NCI-H1436 (cell line): ENCODE measurements around the gene METTL27.
"Not testable (repeated sequence)": the region's sequence is repeated elsewhere in the genome, so short reads cannot be mapped to it uniquely, and the experiment has no call there.

Experiments
- DNase-seq: peaks from one replicate; lab custom pipeline; 2025; lab: John Stamatoyannopoulos, UW

The METTL27 gene

GRCh38 chr7:73838642-73839041 lies 3.7 kb downstream of the METTL27 start:
- DNase-seq, result no peak

- DNase-seq, result not testable (repeated sequence)
Observed at GRCh38 chr7:73837167-73837566, 5.1 kb downstream of the METTL27 start.

GRCh38 chr7:73834626-73835191 lies 7.6 kb downstream of the METTL27 start:
- DNase-seq, result no peak

- no peak for DNase-seq
Observed at GRCh38 chr7:73833251-73833919, 8.9 kb downstream of the METTL27 start.

- no peak for DNase-seq
Observed at GRCh38 chr7:73832806-73833205, 9.5 kb downstream of the METTL27 start.

GRCh38 chr7:73831834-73832651 lies 10.3 kb downstream of the METTL27 start:
- peak; percentile 70 for DNase-seq

GRCh38 chr7:73831584-73831833 lies 10.8 kb downstream of the METTL27 start:
- no peak for DNase-seq

- peak; percentile 50 for DNase-seq
Observed at GRCh38 chr7:73830681-73831583, 11.4 kb downstream of the METTL27 start, which contains the start of gene CLDN4. Gene CLDN4, plus strand, starts transcription at chr7:73830996. Its CDS starts 206 bp downstream, at chr7:73831202.

- DNase-seq, result no peak
Observed at GRCh38 chr7:73829921-73830680, 12.2 kb downstream of the METTL27 start.

- no peak for DNase-seq
Observed at GRCh38 chr7:73829505-73829904, 12.8 kb downstream of the METTL27 start.

- DNase-seq, result no peak
Observed at GRCh38 chr7:73828972-73829371, 13.3 kb downstream of the METTL27 start.

- DNase-seq, result peak; percentile 86
Observed at GRCh38 chr7:73828107-73828803, 14.1 kb downstream of the METTL27 start.

GRCh38 chr7:73827567-73828106 lies 14.7 kb downstream of the METTL27 start:
- DNase-seq, result peak; percentile 89

- DNase-seq, result no peak
Observed at GRCh38 chr7:73824986-73825385, 17.3 kb downstream of the METTL27 start.

- DNase-seq, result no peak
Observed at GRCh38 chr7:73823873-73824592, 18.3 kb downstream of the METTL27 start.

GRCh38 chr7:73823257-73823656 lies 19.1 kb downstream of the METTL27 start:
- DNase-seq, result no peak

- no peak for DNase-seq
Observed at GRCh38 chr7:73822319-73823173, 19.8 kb downstream of the METTL27 start.

GRCh38 chr7:73821597-73822285 lies 20.6 kb downstream of the METTL27 start:
- DNase-seq, result not testable (repeated sequence)
